ENCODE measurements around the gene CSKMT. TPM values are rescaled to one million over a fixed set of nuclear protein-coding genes. Genes with fewer than 3 reads are reported as not detected.
"Not testable (repeated sequence)": the region's sequence is repeated elsewhere in the genome, so short reads cannot be mapped to it uniquely, and the experiment has no call there.

CSKMT gene
- total RNA-seq, 2 experiments from 2014 or later, result 37.1 to 43.6 TPM

DNA sequence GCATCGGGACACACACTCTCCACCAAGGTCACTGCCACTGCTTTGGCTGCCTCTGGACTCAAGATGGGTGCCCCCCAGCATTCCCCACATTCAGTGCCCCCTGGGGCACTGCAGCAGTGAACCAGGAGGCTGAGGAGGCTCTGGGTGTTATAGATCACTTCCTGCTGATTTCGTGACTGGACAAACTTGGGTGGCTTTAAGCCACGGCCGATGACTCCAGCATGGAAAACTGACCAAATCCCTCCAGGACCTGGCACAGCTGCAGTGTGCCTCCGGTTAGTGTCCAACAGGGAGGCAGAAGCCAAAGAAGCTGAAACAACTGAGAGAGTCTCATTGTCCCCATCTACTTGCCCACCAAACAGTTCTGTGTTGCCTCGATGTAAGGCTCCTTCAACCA, 17.5 kb upstream of the CSKMT start:
- Mint-ChIP-seq H3K9me3 (no peaks in the 10 kb centered on the region), H3K27ac (peak overlapping the region; percentile 57), H3K4me3 (no peak overlapping the region), H3K27me3 (no peaks in the 10 kb centered on the region), H3K4me1 (ENCODE audit: low read depth) (peaks cover 33% of the 10 kb centered on the region), H3K36me3 (ENCODE audit: low read depth) (peaks cover 40% of the 10 kb centered on the region)
- DNase-seq, result no peak
- ATAC-seq, result no peak
- TF ChIP-seq, protein P1, sequence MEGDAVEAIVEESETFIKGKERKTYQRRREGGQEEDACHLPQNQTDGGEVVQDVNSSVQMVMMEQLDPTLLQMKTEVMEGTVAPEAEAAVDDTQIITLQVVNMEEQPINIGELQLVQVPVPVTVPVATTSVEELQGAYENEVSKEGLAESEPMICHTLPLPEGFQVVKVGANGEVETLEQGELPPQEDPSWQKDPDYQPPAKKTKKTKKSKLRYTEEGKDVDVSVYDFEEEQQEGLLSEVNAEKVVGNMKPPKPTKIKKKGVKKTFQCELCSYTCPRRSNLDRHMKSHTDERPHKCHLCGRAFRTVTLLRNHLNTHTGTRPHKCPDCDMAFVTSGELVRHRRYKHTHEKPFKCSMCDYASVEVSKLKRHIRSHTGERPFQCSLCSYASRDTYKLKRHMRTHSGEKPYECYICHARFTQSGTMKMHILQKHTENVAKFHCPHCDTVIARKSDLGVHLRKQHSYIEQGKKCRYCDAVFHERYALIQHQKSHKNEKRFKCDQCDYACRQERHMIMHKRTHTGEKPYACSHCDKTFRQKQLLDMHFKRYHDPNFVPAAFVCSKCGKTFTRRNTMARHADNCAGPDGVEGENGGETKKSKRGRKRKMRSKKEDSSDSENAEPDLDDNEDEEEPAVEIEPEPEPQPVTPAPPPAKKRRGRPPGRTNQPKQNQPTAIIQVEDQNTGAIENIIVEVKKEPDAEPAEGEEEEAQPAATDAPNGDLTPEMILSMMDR (IDR thresholded peaks at IDR 0.05), result no peak
- intact Hi-C loops (cut with micrococcal nuclease), result loop anchor here (5.0 kb wide), 1 partner anchor 35 kb away; the partner anchor contains the start of genes EML3 and ROM1
- ChIA-PET CTCF (interaction anchor here (1.1 to 1.4 kb wide), 3 partner anchors 18 to 253 kb away, joined by 3 to 4 read pairs (median 3); partner anchors contain the start of gene CSKMT), POLR2A (interaction anchor here (0.6 to 13.3 kb wide), 9 partner anchors 10 to 119 kb away, joined by 3 to 263 read pairs (median 5); partner anchors contain the start of genes BSCL2, C11orf98, CSKMT and GNG3)

DNA sequence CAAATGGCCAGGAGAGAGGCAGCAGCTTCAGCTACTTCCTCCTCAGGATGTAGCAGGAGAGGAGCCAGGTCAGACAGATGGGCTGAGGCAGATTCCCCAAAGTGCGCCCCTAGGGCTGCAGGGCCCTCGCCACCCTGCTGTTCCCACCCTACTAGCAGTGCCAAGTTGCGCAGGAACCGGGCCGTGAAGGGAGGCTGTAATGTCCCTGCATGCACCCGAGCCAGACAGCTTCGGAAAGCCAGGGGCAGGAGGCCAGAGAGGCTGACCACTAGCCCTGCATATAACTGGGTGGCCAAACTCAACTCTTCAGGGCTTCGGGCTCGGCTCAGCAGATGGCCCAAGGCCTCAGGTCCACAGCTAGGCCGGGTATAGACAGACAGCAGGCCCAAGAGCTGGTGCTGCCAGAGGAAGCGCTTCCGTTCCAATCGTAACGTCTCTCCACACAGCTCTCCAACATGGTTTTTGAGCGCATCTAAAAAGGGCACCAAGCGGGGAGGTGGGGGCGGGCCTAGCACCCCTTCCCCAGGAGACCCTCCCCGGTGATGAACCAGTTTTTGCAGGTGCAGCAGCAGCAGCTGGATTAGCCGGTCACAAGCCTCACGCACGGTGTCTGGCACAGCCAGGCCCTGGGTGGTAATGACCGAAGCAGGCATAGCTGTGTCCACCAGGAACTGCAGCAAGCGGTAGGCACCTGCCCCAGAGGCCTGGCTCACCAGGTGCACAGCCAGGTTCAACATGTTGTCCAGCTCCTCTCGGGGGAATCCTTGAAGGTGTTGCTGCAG, 16.7 kb upstream of the CSKMT start:
- no peak overlapping the region for H3K27ac Mint-ChIP-seq
- TF ChIP-seq, protein P1 (IDR thresholded peaks at IDR 0.05), result no peak
- POLR2A ChIA-PET, result interaction anchor here (0.6 to 13.3 kb wide), 8 partner anchors 9 to 119 kb away, joined by 3 to 263 read pairs (median 6); partner anchors contain the start of genes BSCL2, C11orf98, CSKMT and GNG3
- H3K27me3 Mint-ChIP-seq, result no peaks in the 10 kb centered on the region
- ATAC-seq, result no peak
- H3K36me3 Mint-ChIP-seq (ENCODE audit: low read depth), result peaks cover 35% of the 10 kb centered on the region
- peaks cover 31% of the 10 kb centered on the region for H3K4me1 Mint-ChIP-seq (ENCODE audit: low read depth)
- intact Hi-C loops (cut with micrococcal nuclease), result loop anchor here (5.0 kb wide), 1 partner anchor 36 kb away; the partner anchor contains the start of genes EML3 and ROM1
- H3K4me3 Mint-ChIP-seq, result no peak overlapping the region
- CTCF ChIA-PET, result interaction anchor here (1.1 to 1.4 kb wide), 5 partner anchors 17 to 253 kb away, joined by 3 to 4 read pairs (median 3); partner anchors contain the start of genes CSKMT and UQCC3
- no peak for DNase-seq
- H3K9me3 Mint-ChIP-seq, result no peaks in the 10 kb centered on the region

DNA sequence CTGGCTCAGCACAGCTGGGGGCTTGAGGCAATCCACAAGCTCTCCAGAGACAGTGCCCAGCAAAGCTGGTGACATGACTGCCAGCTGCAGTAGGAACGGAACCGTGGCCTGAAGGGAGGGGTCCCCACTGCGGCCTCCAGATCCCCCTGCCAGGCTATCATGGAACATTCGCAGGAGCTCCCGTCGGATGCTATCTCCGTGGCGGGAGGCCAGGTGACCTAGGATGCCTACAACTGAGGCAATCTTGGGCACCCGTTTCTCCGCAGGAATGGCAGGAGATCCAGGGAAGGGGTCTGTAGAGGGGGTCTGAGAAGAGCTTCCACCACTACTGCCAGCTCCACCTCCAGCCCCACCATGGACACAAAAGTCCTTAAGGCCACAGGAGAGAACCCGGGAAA, 16.1 kb upstream of the CSKMT start:
- Mint-ChIP-seq H3K36me3 (ENCODE audit: low read depth) (peaks cover 33% of the 10 kb centered on the region), H3K9me3 (no peaks in the 10 kb centered on the region), H3K4me1 (ENCODE audit: low read depth) (peaks cover 34% of the 10 kb centered on the region), H3K27ac (no peak overlapping the region), H3K4me3 (no peak overlapping the region), H3K27me3 (no peaks in the 10 kb centered on the region)
- ATAC-seq (no peak), DNase-seq (no peak)
- TF ChIP-seq, protein P1 (IDR thresholded peaks at IDR 0.05), result no peak
- intact Hi-C loops (cut with micrococcal nuclease), result loop anchor here (5.0 kb wide), 1 partner anchor 37 kb away; the partner anchor contains the start of genes EML3 and ROM1
- POLR2A ChIA-PET, result interaction anchor here (1.8 to 13.3 kb wide), 5 partner anchors 9 to 59 kb away, joined by 5 to 263 read pairs (median 8); partner anchors contain the start of genes BSCL2, C11orf98, CSKMT and GNG3
- CTCF ChIA-PET, result interaction anchor here (1.1 to 1.4 kb wide), 4 partner anchors 16 to 254 kb away, joined by 3 to 4 read pairs (median 3); partner anchors contain the start of genes CSKMT and UQCC3

DNA sequence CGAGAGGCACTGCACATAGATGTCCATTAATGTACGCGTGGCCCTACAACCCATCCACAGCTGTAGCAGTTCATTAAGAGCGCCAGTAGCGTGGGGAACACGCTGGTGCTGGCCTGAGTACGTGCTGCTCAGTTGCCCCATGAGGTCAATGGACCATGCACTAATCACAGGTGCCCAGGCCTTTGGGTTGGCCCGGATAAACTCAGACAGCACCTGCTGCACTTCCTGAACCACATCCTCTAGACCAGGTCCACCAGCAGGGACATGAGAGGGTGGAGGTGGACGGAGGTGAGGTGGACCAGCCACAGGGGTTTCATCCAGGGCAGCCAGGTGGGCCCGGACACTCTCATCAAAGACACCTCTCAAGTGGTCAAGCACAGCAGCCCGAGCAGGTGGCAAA, 15.6 kb upstream of the CSKMT start:
- TF ChIP-seq, protein P1 (IDR thresholded peaks at IDR 0.05), result no peak
- no peaks in the 10 kb centered on the region for H3K27me3 Mint-ChIP-seq
- DNase-seq (no peak), ATAC-seq (no peak)
- no peak overlapping the region for H3K4me3 Mint-ChIP-seq
- H3K27ac Mint-ChIP-seq, result no peak overlapping the region
- CTCF ChIA-PET, result interaction anchor here (1.1 to 2.0 kb wide), 4 partner anchors 14 to 45 kb away, joined by 3 to 11 read pairs (median 4); partner anchors contain the start of genes C11orf98, CSKMT and UQCC3
- POLR2A ChIA-PET, result interaction anchor here (1.8 to 13.3 kb wide), 5 partner anchors 8 to 59 kb away, joined by 5 to 263 read pairs (median 8); partner anchors contain the start of genes BSCL2, C11orf98, CSKMT and GNG3
- peaks cover 27% of the 10 kb centered on the region for H3K36me3 Mint-ChIP-seq (ENCODE audit: low read depth)
- H3K4me1 Mint-ChIP-seq (ENCODE audit: low read depth), result peaks cover 32% of the 10 kb centered on the region
- intact Hi-C loops (cut with micrococcal nuclease), result loop anchor here (5.0 kb wide), 1 partner anchor 37 kb away; the partner anchor contains the start of genes EML3 and ROM1
- no peaks in the 10 kb centered on the region for H3K9me3 Mint-ChIP-seq

DNA sequence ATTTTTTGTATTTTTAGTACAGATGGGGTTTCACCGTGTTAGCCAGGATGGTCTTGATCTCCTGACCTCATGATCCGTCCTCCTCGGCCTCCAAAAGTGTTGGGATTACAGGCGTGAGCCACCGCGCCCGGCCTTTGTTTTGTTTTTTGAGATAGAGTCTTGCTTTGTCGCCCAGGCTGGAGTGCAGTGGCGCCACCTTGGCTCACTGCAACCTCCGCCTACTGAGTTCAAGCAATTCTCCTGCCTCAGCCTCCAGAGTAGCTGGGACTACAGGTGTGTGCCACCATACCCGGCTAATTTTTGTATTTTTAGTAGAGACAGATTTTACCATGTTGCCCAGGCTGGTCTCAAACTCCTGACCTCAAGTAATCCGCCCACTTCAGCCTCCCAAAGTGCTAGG, 14.8 kb upstream of the CSKMT start:
- H3K27ac Mint-ChIP-seq; intact Hi-C loops (cut with micrococcal nuclease); H3K4me3 Mint-ChIP-seq; DNase-seq; ATAC-seq; H3K27me3 Mint-ChIP-seq; H3K9me3 Mint-ChIP-seq: not testable (repeated sequence)
- Mint-ChIP-seq H3K4me1 (ENCODE audit: low read depth) (peaks cover 29% of the 10 kb centered on the region), H3K36me3 (ENCODE audit: low read depth) (peaks cover 23% of the 10 kb centered on the region)
- POLR2A ChIA-PET, result interaction anchor here (1.3 to 13.3 kb wide), 4 partner anchors 20 to 59 kb away, joined by 6 to 263 read pairs (median 8); partner anchors contain the start of genes BSCL2, C11orf98, CSKMT and GNG3
- CTCF ChIA-PET, result interaction anchor here (0.9 to 2.0 kb wide), 3 partner anchors 14 to 190 kb away, joined by 3 to 11 read pairs (median 4); partner anchors contain the start of genes C11orf98 and CSKMT

Data from activated CD8-positive, alpha-beta T cell treated with anti-CD3 and anti-CD28 coated beads for 36 hours (primary cell).